SU-DHL-6 (cell line): ENCODE measurements around the gene QKI.

Source experiments
- H2AFZ ChIP-seq: fragments of 200-600 bp; sonication (generic); 2 replicates; pipeline ENCODE4 v1.6.1; 2014; ENCODE audit warnings: low read depth, mild to moderate bottlenecking, moderate library complexity, mixed read lengths, antibody characterized with exemption, low read length; ENCODE audit not compliant: severe bottlenecking
- H3F3A ChIP-seq: fragments of 200-600 bp; shearing (Covaris generic); 2 replicates; pipeline ENCODE4 v1.6.0; 2016; ENCODE audit warnings: antibody characterized with exemption, mild to moderate bottlenecking; ENCODE audit not compliant: insufficient read depth
- H3K27ac ChIP-seq: fragments of 200-600 bp; sonication (generic); 2 replicates; pipeline ENCODE4 v1.5.1; 2016; ENCODE audit warnings: low read depth, mild to moderate bottlenecking, low read length, moderate library complexity, mixed read lengths
- H3K27me3 ChIP-seq: fragments of 200-600 bp; sonication (generic), shearing (Covaris generic); 2 replicates; pipeline ENCODE4 v1.6.0; 2014; ENCODE audit warnings: mild to moderate bottlenecking, low read length
- H3K36me3 ChIP-seq: fragments of 200-600 bp; sonication (generic); 2 replicates; pipeline ENCODE4 v1.6.1; 2014; ENCODE audit warnings: mild to moderate bottlenecking, low read length, mixed read lengths
- H3K4me2 ChIP-seq: fragments of 300-600, 200-600 bp; shearing (Covaris generic), sonication (generic); 2 replicates; pipeline ENCODE4 v1.6.0; 2014; ENCODE audit warnings: low read length, low read depth, mild to moderate bottlenecking; ENCODE audit not compliant: poor library complexity, severe bottlenecking
- H3K4me3 ChIP-seq: fragments of 200-600 bp; sonication (generic); 2 replicates; pipeline ENCODE4 v1.5.1; 2014; ENCODE audit warnings: antibody characterized with exemption, low read length, mild to moderate bottlenecking, mixed read lengths; ENCODE audit not compliant: insufficient read depth, poor library complexity, severe bottlenecking
- H3K79me2 ChIP-seq: fragments of 200-600 bp; sonication (generic); 2 replicates; pipeline ENCODE4 v1.6.1; 2014; ENCODE audit warnings: mild to moderate bottlenecking, low read length, moderate library complexity; ENCODE audit not compliant: insufficient read depth
- H3K9ac ChIP-seq: fragments of 200-600 bp; sonication (generic); 2 replicates; pipeline ENCODE4 v1.7.0; 2014; ENCODE audit warnings: mild to moderate bottlenecking, low read length
- H3K9me2 ChIP-seq: fragments of 200-600 bp; sonication (generic); replicated peaks from 2 replicates; pipeline ENCODE4 v1.6.1; 2014; ENCODE audit warnings: low read length; ENCODE audit not compliant: insufficient read depth
- H3K9me3 ChIP-seq: fragments of 200-600 bp; sonication (generic); 2 replicates; pipeline ENCODE4 v1.6.1; 2014; ENCODE audit warnings: low read length, mixed read lengths; ENCODE audit not compliant: insufficient read depth
- H4K20me1 ChIP-seq: fragments of 200-600 bp; sonication (generic); 2 replicates; pipeline ENCODE4 v1.6.1; 2014; ENCODE audit warnings: low read depth, mild to moderate bottlenecking, antibody characterized with exemption, low read length, moderate library complexity, mixed read lengths
- CTCF ChIP-seq: fragments of 200-600 bp; sonication (generic); IDR thresholded peaks from one replicate; pipeline ENCODE4 v1.5.1; 2017; ENCODE audit warnings: antibody characterized with exemption, mild to moderate bottlenecking, low read length, moderate library complexity; ENCODE audit not compliant: insufficient read depth, poor library complexity, severe bottlenecking
- EZH2phosphoT487 ChIP-seq: fragments of 200-600 bp; sonication (generic), shearing (Covaris generic); conservative IDR thresholded peaks from 2 replicates; pipeline ENCODE4 v1.6.1; 2018; ENCODE audit warnings: mild to moderate bottlenecking, antibody characterized with exemption, low read length, moderate library complexity, mixed read lengths

QKI gene

GRCh38 chr6:163565140-163565539, 150.6 kb downstream of the QKI start:
- no peak overlapping the region for H3K9ac ChIP-seq
- peaks cover 13% of the 10 kb centered on the region; the same call in 1 of the 2 replicates for H3K36me3 ChIP-seq
- no peak for TF ChIP-seq CTCF
- TF ChIP-seq EZH2phosphoT487, result no peak
- no peaks in the 10 kb centered on the region for H3K9me2 ChIP-seq
- no peak overlapping the region for H3K4me3 ChIP-seq
- H3K4me2 ChIP-seq, result no peak overlapping the region
- H3K79me2 ChIP-seq, result no peaks in the 10 kb centered on the region
- no peaks in the 10 kb centered on the region for H3F3A ChIP-seq
- H3K9me3 ChIP-seq, result no peaks in the 10 kb centered on the region
- no peak overlapping the region for H3K27ac ChIP-seq
- H2AFZ ChIP-seq, result no peak overlapping the region
- no peaks in the 10 kb centered on the region for H3K27me3 ChIP-seq
- H4K20me1 ChIP-seq, result no peaks in the 10 kb centered on the region

DNA sequence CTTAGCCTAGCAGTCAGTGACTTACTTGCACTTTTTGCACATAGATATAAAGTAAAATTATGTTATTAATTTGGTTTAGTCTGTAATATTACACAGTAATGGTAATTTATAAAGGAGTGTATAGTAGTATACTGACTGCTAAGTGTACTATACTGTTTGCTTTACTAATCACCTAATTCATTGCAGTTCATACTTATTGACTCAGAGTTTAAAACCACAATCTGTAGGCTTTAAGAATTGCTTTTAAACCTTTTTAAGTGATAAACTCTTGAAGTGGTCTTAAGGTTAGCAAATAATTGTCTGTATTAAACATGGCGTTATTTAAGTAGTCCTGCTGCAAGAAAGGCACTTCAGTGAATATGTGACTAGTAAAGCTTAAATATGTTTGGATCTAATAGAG, 151.5 kb downstream of the QKI start:
- Histone ChIP-seq H3K4me2 (no peak overlapping the region), H3K4me3 (no peak overlapping the region), H4K20me1 (no peaks in the 10 kb centered on the region), H3K9me3 (no peaks in the 10 kb centered on the region), H3K9ac (no peak overlapping the region), H3K27ac (no peak overlapping the region), H2AFZ (no peak overlapping the region), H3K9me2 (no peaks in the 10 kb centered on the region), H3K27me3 (no peaks in the 10 kb centered on the region), H3K79me2 (no peaks in the 10 kb centered on the region), H3F3A (no peaks in the 10 kb centered on the region), H3K36me3 (peaks cover 13% of the 10 kb centered on the region; the same call in 1 of the 2 replicates)
- TF ChIP-seq EZH2phosphoT487 (no peak), CTCF (no peak)

GRCh38 chr6:163568275-163568674, 153.8 kb downstream of the QKI start:
- Histone ChIP-seq H3K9me2 (no peaks in the 10 kb centered on the region), H3K27me3 (no peaks in the 10 kb centered on the region), H4K20me1 (no peaks in the 10 kb centered on the region), H3K9ac (no peak overlapping the region), H3K9me3 (no peaks in the 10 kb centered on the region), H3K4me2 (no peak overlapping the region), H3F3A (no peaks in the 10 kb centered on the region), H3K4me3 (no peak overlapping the region), H3K27ac (no peak overlapping the region), H2AFZ (no peak overlapping the region), H3K36me3 (peaks cover 17% of the 10 kb centered on the region; the same call in 1 of the 2 replicates), H3K79me2 (no peaks in the 10 kb centered on the region)
- TF ChIP-seq CTCF, result no peak
- no peak for TF ChIP-seq EZH2phosphoT487
